WI38 (cell line): Measurements from ENCODE around the gene RPL14.
A peak's percentile ranks its signal among the peaks of the same experiment; 100 is the strongest.

Source experiments
- H3K4me3 ChIP-seq: 2 replicates; pipeline ENCODE4 v1.5.1; 2011; ENCODE audit warnings: low read depth, mild to moderate bottlenecking, control low read depth, low read length
- TF ChIP-seq, protein P1 (sequence below): IDR thresholded peaks from 2 replicates; pipeline ENCODE4 v1.5.1; 2012; ENCODE audit warnings: low read depth, mild to moderate bottlenecking, control low read depth, low read length

The RPL14 gene

DNA sequence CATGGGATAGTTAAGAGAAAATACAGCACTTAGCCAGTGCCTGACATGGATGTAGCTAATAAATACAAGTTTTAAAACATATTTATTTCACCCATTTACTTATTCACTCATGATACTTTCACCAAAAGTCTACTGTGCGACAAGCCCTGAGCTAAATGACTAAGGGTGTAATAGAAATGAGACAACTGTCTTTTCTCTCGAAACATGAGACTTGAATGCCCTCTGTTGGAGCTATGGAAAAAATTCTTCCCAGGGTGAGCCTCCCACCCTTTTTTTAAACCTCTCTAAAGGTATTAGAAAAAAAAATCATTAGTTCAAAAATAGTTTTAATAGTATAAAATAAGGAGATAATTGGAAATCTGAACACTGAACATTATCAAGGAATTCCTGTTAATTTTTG is 24.3 kb upstream of the RPL14 start:
- TF ChIP-seq, protein P1, sequence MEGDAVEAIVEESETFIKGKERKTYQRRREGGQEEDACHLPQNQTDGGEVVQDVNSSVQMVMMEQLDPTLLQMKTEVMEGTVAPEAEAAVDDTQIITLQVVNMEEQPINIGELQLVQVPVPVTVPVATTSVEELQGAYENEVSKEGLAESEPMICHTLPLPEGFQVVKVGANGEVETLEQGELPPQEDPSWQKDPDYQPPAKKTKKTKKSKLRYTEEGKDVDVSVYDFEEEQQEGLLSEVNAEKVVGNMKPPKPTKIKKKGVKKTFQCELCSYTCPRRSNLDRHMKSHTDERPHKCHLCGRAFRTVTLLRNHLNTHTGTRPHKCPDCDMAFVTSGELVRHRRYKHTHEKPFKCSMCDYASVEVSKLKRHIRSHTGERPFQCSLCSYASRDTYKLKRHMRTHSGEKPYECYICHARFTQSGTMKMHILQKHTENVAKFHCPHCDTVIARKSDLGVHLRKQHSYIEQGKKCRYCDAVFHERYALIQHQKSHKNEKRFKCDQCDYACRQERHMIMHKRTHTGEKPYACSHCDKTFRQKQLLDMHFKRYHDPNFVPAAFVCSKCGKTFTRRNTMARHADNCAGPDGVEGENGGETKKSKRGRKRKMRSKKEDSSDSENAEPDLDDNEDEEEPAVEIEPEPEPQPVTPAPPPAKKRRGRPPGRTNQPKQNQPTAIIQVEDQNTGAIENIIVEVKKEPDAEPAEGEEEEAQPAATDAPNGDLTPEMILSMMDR = no peak
- H3K4me3 ChIP-seq = no peak overlapping the region

DNA sequence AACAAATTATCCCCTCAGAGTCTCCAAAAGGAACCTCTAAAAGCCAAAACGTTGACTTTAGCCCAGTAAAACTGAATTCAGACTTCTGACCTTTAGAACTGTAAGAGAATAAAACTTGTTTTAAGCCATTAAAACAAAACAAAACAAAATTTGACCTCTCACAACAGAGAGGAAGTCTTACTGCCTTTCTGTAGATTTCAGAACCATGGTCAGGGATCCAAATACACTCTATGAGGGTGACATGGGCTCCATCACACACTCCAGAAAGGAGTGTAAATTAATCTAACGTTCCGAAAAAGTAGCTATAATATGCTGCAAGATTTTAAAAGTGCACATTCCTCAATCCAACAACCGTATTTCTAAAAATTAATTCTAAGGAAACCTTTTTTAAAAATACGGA is 19.2 kb upstream of the RPL14 start:
- TF ChIP-seq, protein P1 = no peak
- H3K4me3 ChIP-seq = no peak overlapping the region

DNA sequence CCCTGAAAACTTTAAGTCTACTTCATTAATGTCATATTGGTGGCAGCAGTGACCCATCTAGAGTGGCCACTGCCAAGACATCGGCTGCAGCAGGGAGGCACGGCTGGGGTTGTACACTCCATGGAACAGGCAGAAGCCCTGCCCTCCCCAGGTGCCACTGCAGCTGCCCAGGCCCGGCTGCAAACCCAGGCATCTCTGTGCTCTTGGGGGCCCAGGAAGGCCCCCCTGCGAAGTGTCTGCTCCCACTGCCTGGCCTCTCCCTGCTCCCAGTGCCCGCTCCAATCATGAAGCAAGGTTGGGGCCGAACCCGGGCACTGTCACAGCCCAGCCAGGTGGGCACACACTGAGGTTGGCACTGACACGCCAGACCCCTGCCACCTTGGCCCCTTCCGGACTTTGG is 12.1 kb upstream of the RPL14 start:
- H3K4me3 ChIP-seq = no peak overlapping the region
- TF ChIP-seq, protein P1 = no peak

- no peak overlapping the region for H3K4me3 ChIP-seq
- TF ChIP-seq, protein P1 = no peak
These were observed 11.3 kb upstream of the RPL14 start for GRCh38 chr3:40445880-40446279.

- H3K4me3 ChIP-seq = no peak overlapping the region
- TF ChIP-seq, protein P1 = no peak
These were observed 6.7 kb upstream of the RPL14 start for GRCh38 chr3:40450438-40450837.

- H3K4me3 ChIP-seq = no peak overlapping the region
- TF ChIP-seq, protein P1 = no peak
These were observed 5.6 kb upstream of the RPL14 start for GRCh38 chr3:40451551-40451950.

GRCh38 chr3:40452057-40452456 is 5.1 kb upstream of the RPL14 start:
- TF ChIP-seq, protein P1 = no peak
- H3K4me3 ChIP-seq = peak overlapping the region; percentile 74

DNA sequence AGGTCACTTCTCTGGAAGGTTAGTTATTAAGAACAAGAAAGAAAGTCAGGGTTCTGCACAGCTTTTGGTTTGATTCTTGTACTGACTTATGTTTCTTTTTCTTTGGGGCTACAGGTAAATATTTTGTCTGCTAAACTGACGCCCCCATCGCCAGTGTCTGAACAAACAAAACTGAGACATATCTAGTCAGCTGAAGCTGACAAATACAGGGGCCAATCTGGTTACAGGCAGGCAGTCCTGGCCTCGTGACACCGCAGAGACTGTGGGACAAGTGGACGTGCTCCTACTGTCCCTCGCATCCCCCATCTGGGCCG is 4.6 kb upstream of the RPL14 start:
- H3K4me3 ChIP-seq = peak overlapping the region; percentile 74
- TF ChIP-seq, protein P1 = no peak
